ENCODE data around the gene PIN1. TPM values are rescaled to one million over a fixed set of nuclear protein-coding genes. Genes with fewer than 3 reads are reported as not detected.

PIN1 gene
- total and polyA plus RNA-seq, 10 of the 15 experiments (the other 5 are each of a cell fraction or from before 2014, with no cell fraction given) = 2.4 to 209 (median 71.5) TPM

- TF ChIP-seq ZBTB40 (IDR thresholded peaks at IDR 0.05; ENCODE audit: borderline replicate concordance) (no peak), SMARCA5 (IDR thresholded peaks at IDR 0.05) (no peak), HDAC6 (IDR thresholded peaks at IDR 0.05; ENCODE audit: unreplicated experiment) (no peak), SREBF2 (IDR thresholded peaks at IDR 0.05; ENCODE audit: low read length) (no peak)
These were observed 25.3 kb downstream of the PIN1 start (continued) for GRCh38 chr19:9860407-9860806.

GRCh38 chr19:9861503-9861902, 26.4 kb downstream of the PIN1 start:
- no peaks in the 10 kb centered on the region for H4K20me1 ChIP-seq (ENCODE audit: control insufficient read depth, insufficient read depth)
- intact Hi-C loops (cut with micrococcal nuclease; ENCODE audit: unreplicated experiment) = no loop called here
- ChIA-PET SMC1A (ENCODE audit: uncharacterized antibody, unreplicated experiment) (no interaction called here), POLR2A (no interaction called here), CTCF (no interaction called here), RAD21 (ENCODE audit: unreplicated experiment) (no interaction called here)
- H3K79me2 ChIP-seq (ENCODE audit: control insufficient read depth, insufficient read depth, low read length) = no peaks in the 10 kb centered on the region
- in situ Hi-C loops (cut with MboI) = no loop called here
- no peak overlapping the region for H3K4me2 ChIP-seq (ENCODE audit: control insufficient read depth, insufficient read depth)
- WGBS (ENCODE audit: insufficient coverage, insufficient replicate concordance, low lambda C conversion rate, missing lambda C conversion rate) = 92% methylated on average over 1 of the region's 1 CpG
- ATAC-seq (no peak), FAIRE-seq (no peak), DNase-seq (ENCODE audit: low read depth, low spot score) (no peak)
- no peak overlapping the region for H2AFZ ChIP-seq (ENCODE audit: control insufficient read depth, low read depth, low read length)
- peaks cover 16% of the 10 kb centered on the region for H3K4me1 ChIP-seq (ENCODE audit: control insufficient read depth, insufficient read depth, low read length)
- BruUV-seq (replicated peaks) = no TSS peak
- no peak overlapping the region for H3K4me3 ChIP-seq
- no peaks in the 10 kb centered on the region for H3K27me3 ChIP-seq (replicated peaks in 1 of 2; ENCODE audit: control insufficient read depth in 2 of 2, insufficient read depth in 2 of 2, low read length in 1 of 2)
- H3K36me3 ChIP-seq (ENCODE audit: control insufficient read depth in 2 of 2, insufficient read depth in 2 of 2, low read length in 1 of 2) = no peaks in the 10 kb centered on the region
- no peak overlapping the region for H3K9ac ChIP-seq (ENCODE audit: control insufficient read depth, insufficient read depth, low read length)
- no peak overlapping the region for H3K27ac ChIP-seq (ENCODE audit: control insufficient read depth, insufficient read depth)
- no peaks in the 10 kb centered on the region for H3K9me3 ChIP-seq (replicated peaks; ENCODE audit: control insufficient read depth, insufficient read depth, low read length)
- TF ChIP-seq NR2F1 (conservative IDR thresholded peaks at IDR 0.05) = no peak
- TF ChIP-seq, protein P1, sequence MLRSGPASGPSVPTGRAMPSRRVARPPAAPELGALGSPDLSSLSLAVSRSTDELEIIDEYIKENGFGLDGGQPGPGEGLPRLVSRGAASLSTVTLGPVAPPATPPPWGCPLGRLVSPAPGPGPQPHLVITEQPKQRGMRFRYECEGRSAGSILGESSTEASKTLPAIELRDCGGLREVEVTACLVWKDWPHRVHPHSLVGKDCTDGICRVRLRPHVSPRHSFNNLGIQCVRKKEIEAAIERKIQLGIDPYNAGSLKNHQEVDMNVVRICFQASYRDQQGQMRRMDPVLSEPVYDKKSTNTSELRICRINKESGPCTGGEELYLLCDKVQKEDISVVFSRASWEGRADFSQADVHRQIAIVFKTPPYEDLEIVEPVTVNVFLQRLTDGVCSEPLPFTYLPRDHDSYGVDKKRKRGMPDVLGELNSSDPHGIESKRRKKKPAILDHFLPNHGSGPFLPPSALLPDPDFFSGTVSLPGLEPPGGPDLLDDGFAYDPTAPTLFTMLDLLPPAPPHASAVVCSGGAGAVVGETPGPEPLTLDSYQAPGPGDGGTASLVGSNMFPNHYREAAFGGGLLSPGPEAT (IDR thresholded peaks at IDR 0.05; ENCODE audit: low read depth) = no peak
- no peak for TF ChIP-seq NFIC (IDR thresholded peaks at IDR 0.05; ENCODE audit: low read depth, low read length)
- TF ChIP-seq, protein P2, sequence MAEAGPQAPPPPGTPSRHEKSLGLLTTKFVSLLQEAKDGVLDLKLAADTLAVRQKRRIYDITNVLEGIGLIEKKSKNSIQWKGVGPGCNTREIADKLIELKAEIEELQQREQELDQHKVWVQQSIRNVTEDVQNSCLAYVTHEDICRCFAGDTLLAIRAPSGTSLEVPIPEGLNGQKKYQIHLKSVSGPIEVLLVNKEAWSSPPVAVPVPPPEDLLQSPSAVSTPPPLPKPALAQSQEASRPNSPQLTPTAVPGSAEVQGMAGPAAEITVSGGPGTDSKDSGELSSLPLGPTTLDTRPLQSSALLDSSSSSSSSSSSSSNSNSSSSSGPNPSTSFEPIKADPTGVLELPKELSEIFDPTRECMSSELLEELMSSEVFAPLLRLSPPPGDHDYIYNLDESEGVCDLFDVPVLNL (IDR thresholded peaks at IDR 0.05; ENCODE audit: low read depth, low read length) = no peak
- no peak for TF ChIP-seq SUZ12 (IDR thresholded peaks at IDR 0.05; ENCODE audit: unreplicated experiment)
- TF ChIP-seq ZNF217 (IDR thresholded peaks at IDR 0.05) = no peak
- TF ChIP-seq ESRRA (IDR thresholded peaks at IDR 0.05; ENCODE audit: low read length) = no peak
- no peak for TF ChIP-seq CBX3 (IDR thresholded peaks at IDR 0.05; ENCODE audit: borderline replicate concordance, low read depth)
- TF ChIP-seq, protein P3, sequence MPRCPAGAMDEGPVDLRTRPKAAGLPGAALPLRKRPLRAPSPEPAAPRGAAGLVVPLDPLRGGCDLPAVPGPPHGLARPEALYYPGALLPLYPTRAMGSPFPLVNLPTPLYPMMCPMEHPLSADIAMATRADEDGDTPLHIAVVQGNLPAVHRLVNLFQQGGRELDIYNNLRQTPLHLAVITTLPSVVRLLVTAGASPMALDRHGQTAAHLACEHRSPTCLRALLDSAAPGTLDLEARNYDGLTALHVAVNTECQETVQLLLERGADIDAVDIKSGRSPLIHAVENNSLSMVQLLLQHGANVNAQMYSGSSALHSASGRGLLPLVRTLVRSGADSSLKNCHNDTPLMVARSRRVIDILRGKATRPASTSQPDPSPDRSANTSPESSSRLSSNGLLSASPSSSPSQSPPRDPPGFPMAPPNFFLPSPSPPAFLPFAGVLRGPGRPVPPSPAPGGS (IDR thresholded peaks at IDR 0.05; ENCODE audit: borderline replicate concordance, insufficient read depth, low read depth, low read length, poor library complexity, severe bottlenecking) = no peak
- no peak for TF ChIP-seq TCF7 (IDR thresholded peaks at IDR 0.05; ENCODE audit: borderline replicate concordance)
- TF ChIP-seq SRF (IDR thresholded peaks at IDR 0.05; ENCODE audit: low read depth in 2 of 2, low read length in 2 of 2) = no peak
- no peak for TF ChIP-seq RCOR1 (conservative IDR thresholded peaks at IDR 0.05; ENCODE audit: low read depth, low read length)
- no peak for TF ChIP-seq KLF5 (IDR thresholded peaks at IDR 0.05; ENCODE audit: partially characterized antibody)
